GM19239 (cell line): ENCODE results near the gene LRCH1.
"Not testable (repeated sequence)": the region's sequence is repeated elsewhere in the genome, so short reads cannot be mapped to it uniquely, and the experiment has no call there.

Experiments used
- DNase-seq: peaks from one replicate; pipeline ENCODE4 v3.0.0; 2011; ENCODE audit warnings: low spot score; ENCODE audit not compliant: insufficient read length
- FAIRE-seq: peaks from 2 replicates; lab custom pipeline; 2011; peaks lifted over from hg19 to GRCh38; lab: Jason Lieb, UNC

Gene LRCH1, protein sequence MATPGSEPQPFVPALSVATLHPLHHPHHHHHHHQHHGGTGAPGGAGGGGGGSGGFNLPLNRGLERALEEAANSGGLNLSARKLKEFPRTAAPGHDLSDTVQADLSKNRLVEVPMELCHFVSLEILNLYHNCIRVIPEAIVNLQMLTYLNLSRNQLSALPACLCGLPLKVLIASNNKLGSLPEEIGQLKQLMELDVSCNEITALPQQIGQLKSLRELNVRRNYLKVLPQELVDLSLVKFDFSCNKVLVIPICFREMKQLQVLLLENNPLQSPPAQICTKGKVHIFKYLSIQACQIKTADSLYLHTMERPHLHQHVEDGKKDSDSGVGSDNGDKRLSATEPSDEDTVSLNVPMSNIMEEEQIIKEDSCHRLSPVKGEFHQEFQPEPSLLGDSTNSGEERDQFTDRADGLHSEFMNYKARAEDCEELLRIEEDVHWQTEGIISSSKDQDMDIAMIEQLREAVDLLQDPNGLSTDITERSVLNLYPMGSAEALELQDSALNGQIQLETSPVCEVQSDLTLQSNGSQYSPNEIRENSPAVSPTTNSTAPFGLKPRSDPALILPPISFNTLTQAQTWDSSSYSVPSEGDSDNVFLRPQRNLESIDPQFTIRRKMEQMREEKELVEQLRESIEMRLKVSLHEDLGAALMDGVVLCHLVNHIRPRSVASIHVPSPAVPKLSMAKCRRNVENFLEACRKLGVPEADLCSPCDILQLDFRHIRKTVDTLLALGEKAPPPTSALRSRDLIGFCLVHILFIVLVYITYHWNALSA

DNA sequence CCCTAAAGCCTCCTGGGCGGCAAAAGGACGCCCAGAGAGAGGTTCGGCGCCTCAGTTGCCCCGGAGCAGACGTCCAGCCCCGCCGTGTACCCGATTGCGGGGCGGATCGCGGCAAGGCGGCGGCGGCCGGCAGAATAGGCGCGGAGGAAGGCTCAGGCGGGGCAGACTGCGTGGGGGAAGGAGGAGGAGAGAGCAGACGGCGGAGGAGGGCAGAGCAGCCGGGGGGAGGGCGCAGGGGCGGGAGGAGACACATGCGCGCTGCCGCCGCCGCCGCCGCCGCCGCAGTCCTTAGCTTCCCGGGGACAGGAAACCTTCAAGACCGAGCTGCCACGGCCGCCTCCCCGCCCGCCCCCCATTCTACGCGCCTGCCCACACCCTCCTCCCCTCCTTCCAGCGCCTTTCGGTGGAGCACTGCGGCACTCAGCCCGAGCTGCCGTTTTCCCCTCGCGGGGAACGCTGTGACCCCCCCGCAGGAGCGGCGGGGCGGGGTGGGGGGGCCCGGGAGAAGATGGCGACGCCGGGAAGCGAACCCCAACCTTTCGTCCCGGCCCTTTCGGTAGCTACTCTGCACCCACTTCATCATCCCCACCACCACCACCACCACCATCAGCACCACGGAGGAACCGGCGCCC lies at the start of gene LRCH1:
TSS of gene LRCH1 (plus strand) at position 282 of the 632 bp plus-strand sequence. CDS start at position 509, 227 bp downstream.
- peak; percentile 84 for FAIRE-seq
- peak; percentile 79 for DNase-seq

DNA sequence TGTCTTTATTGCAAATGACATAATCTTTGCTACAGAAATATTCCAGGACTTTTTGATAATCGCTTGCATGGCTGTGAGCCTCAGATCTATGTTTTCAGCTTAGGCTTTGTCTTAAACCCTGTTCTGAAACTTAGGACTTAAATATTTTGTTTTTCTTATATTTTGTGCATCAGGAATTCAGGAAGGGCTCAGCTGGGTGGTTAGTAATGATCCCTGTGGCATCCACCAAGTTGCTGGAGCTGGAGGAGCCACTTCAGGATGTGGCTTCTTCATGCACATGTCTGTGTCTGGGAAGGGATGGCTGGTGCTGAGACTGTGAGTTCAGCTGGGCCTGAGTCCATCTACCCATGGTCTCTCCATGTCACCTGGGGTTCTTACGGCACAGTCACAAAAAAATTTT lies 48.9 kb upstream of the LRCH1 start:
- FAIRE-seq (no peak), DNase-seq (no peak)

DNA sequence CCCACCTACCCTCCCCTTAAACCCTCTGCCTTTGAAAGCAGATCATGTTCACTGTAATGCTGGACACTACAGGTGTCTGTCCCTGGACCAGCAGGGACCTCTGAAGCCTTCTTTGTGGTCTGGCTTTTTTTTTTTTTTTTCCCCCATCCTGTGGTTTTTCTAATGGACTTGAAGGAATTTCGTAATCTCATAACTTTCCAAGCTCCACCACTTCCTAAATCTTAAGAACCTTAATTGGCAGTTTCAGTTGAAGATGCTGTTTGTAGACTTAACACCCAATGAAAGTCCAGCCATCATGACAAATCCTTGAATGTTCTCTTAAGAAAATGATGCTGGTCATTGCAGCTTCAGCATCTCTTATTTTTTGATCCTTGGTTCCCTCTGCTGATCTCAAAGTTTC lies 45.0 kb upstream of the LRCH1 start:
- DNase-seq: no peak
- FAIRE-seq: no peak

DNA sequence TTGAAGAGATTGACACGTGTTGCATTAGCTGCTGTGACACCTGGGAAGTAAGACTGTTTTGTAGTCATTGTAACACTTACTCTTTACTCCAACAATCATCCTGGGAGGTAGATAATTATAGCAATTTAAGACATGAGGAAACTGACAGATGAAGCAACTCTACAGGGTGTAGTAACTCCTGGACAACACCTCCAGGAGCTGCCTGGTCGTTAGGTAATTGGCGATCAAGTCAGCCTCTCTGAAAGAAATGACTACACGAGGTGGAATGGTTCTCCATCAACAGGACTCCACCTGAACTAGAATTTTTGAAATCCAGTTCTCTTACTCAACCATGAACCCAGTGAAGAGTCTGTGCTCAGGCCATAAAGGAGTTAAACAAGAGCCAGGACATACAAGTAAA lies 43.0 kb upstream of the LRCH1 start:
- no peak for DNase-seq

DNA sequence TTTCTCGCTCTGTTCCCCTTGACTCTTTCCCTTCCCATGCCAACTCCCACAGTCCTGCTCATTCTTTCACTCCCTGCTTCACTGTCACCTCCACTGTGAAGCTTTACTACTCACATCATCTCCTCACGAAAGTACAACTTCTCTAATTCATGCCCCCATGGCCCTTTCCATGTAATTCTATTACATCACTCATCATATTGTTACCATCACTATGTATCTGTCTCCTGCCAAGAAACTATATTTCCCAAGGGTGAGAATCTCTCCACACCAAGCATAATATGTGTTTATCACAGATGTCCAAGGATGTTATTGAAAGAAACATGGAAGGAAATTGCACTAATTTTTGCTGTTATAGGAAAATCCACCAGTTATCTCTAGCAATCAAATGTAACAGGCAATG lies 37.2 kb upstream of the LRCH1 start:
- DNase-seq (no peak), FAIRE-seq (no peak)

More for the DNA sequence above, 43.0 kb upstream of the LRCH1 start:
- FAIRE-seq: no peak

DNA sequence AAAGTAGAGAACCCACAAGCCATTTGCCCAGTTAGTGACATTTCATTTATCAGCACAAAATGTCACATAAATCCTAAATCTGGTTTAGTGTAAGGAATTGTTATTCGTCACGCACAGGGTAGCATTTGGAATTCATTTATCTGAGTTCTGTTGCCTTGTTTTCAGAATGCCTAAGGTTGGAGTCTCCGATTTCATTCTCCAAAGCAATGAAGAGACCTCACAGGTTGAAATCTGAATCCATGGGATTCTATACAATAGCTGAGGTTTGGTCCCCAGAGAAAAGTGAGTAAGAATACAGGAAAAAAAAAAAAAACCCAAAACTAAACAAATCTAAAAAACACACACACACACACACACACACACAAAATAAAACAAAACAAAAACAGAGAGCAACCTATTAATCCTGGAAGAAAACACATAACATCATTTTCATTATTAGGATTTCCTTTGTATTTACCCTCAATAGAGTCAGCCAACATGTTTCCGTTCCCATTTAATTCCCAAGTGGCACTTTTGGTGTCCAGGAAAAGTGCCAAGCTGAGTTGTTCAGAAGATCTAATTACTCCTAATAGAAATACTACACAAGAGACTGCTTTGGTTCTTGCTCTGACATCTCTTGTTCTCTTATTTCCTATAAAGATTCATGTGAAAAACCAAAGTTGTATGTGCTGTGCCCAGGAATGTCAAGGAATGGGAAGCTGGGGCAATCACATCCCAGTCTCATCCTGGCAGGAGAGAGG lies 36.2 kb upstream of the LRCH1 start:
- FAIRE-seq (no peak), DNase-seq (no peak)

DNA sequence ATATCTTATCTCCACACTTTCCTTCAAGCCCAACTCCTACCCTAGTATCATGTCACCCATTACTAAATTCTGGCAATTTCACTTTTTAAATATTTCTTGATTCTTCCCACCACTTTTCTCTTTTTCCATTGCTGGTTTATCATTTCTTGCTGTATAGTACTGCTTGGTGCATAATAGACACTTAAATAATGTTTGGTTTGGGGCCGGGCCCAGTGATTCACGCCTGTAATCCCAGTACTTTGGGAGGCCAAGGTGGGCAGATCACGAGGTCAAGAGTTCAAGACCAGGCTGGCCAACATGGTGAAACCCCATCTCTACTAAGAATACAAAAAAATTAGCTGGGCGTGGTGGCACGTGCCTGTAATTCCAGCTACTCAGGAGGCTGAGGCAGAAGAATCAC lies 35.2 kb upstream of the LRCH1 start:
- FAIRE-seq, DNase-seq: not testable (repeated sequence)

DNA sequence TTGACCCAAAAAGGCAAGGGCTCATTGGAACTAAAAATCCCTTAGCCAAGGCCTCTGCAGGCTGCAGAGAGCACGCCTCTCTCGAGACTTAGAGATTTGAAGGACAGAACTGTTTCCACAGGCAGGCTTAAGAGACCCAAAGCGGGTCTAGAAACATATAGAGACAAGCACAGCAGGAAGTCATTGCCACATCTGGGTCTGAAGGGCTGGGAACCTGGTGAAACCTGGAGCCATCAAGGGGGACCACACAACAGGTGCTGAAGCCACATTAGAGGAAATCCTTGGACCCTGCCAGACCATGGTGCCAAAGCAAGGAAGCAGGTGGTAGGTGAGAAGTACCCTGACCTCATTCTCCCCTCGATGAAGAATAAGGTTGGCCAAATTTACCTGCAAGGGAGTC lies 33.8 kb upstream of the LRCH1 start:
- DNase-seq: no peak
- no peak for FAIRE-seq

DNA sequence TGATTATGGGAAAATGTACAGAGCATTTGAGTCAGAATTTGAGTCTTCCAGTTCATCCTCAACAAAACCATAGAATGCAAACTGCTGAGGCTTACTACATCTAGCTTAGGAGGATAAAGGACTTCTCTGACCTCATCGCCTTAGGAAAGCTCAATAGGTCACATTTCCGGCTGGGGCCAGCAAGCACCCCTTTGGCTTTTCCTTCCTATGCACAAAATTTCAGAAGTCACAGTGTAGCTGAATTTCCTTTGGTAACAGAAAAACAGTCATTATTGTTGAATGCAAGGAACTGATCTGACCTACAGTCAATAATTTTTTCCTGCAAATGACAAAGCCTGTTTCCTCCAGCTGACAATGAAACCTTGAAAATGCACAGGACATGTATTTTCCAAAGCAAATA lies 32.8 kb upstream of the LRCH1 start:
- DNase-seq (no peak), FAIRE-seq (no peak)

DNA sequence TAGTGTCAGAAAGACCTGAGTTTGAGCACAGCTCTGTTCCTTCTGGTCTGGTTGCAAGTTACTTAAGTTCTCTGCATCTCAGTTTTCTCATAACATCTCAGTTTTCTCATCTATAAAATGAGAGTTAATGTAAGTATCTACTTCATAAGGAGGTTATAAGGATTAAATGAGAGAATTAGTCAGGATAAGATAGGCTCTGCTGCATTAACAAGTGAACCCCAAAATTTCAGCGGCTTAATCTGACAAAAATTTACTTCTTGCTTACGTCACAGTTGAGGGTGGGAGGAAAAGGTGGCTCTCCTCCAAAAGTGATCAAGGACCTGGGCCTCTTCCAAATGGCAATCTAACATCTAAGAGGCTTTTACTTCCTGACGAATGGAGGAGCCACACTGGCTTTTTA lies 31.5 kb upstream of the LRCH1 start:
- no peak for FAIRE-seq

DNA sequence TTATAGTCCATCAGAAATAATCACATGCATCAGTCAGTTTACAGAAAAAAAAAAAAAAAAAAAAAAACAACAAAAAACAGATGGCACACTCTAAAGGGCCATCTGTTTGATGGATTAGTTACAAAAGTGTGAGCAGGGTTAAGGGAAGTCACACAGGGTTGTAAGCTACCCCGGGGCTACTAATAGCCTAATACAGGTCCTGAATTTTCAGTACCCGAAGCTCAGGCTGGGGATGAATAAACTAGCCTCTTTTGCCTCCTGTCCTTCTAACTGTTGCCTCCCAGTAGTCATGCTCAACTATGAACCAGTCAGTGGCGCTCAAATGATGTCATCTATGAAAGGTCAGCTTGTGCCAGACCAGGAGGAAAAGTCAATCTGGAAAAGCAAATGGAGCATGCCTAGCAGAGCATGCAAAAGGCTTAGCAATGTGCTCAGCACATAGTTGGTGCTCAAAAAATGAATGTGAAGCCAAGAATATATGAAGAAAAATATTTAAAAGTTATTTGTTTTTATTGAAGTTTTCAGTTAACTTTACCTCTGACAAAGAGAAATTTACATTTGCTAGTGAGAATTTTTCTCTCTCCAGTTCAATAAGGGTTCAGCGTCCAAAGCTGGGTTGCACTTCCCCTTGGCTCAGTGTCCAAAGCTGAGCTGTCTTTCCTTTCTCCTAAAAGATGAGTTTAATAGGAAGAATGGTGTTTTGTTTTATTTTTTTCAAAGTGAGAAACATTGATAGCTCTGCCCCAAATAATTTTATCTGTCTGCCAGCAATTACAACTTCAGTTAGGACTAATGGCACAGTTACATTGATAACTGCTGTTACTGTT lies 30.8 kb upstream of the LRCH1 start:
- DNase-seq: no peak
- no peak for FAIRE-seq

More for the DNA sequence above, 31.5 kb upstream of the LRCH1 start:
- no peak for DNase-seq

DNA sequence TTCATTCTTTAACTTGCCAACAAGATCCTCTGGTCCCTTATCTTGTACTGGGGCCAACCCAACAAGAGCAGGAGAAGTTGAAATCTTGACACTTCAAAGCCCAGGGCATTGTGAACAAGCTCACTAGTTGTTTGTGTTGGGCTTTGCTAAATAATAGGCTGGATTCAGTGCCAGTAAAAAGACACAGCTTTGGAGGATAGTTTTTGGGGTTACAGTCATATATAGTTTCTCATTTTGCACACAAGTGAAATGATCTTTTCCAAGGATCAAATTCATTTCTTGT lies 30.3 kb upstream of the LRCH1 start:
- DNase-seq (no peak), FAIRE-seq (no peak)

DNA sequence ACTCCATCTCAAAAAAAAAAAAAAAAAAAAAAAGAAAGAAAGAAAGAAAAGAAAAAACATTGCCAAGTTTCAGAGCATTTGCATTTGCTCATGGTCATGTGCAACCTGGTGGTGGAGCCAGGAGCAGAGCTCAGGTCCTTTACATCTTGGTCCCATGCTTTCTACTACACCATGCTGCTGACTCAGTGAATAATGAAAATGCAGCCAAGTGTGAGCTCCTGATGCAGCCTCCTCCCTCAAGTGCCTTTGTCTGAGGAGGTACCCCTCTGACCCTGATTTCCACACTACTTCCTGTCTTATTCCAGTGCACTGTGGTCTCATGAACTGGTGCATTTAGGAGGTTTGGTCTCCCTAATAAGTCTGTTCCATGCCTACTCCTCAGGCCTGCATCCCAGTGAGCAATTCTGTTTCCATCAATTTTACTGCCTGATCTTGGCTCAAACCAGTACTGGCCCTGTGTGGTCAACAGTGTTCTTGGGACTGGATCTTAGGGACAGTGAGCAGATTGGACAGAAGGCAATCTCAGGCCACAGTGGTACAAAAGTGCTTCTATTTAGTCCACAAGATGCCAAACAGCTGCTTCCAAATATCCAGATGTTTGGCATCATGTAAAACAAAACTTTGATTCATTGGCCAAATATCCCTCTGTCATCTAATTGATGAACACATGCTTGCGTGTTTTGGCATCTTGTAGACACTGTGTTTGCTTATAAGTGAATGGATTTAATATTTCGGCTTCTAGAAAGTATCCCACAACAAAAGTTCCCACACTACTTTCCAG lies 28.8 kb upstream of the LRCH1 start:
- no peak for FAIRE-seq
- DNase-seq: no peak

DNA sequence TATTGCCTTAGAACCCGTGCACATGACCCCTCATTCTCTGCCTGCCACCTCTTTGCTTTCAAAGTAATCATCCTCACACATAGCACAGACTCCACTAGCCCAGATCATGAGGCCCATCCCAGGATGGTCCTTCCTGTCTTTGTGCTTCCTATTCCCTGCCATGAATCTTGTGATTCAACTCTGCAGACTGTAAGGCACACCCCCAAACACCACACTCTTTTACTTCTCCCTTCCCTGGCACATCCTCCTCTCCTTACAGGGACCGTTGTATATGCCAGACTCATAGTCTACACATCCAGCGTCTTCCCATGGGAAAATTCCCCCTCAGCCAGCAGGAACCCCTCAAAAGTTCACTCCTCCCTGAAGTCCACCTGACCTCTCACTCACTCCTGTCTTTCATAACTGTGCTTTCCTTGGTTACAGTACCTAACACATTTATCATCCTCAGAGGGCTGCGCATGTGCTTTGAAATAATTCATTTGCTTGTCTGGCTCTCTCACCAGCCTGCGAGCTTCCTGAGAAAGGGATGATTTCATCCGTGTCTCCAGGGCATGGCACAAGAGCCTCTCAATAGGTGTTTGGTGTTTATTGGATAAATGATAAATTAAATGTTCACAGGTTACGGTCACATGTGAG lies 26.8 kb upstream of the LRCH1 start:
- no peak for FAIRE-seq
- no peak for DNase-seq

DNA sequence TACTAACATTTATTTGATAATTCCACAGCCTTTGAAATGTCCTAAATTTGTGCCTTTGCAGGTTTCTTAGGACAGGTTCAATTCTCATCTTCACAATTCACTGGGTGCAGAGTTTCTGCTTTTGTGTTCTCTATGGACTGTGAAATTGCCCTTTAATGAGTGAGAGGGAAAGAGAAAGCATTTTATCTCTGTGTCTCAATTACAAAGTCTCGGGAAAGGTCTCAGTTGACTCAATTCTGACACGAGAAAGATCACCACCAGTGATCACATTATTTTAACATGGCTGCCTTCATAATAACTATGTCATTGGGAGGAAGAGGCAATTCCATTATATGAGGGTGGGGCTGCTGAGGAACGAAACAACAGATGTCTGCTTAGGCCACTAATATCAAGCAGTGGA lies 26.2 kb upstream of the LRCH1 start:
- no peak for DNase-seq
- no peak for FAIRE-seq

DNA sequence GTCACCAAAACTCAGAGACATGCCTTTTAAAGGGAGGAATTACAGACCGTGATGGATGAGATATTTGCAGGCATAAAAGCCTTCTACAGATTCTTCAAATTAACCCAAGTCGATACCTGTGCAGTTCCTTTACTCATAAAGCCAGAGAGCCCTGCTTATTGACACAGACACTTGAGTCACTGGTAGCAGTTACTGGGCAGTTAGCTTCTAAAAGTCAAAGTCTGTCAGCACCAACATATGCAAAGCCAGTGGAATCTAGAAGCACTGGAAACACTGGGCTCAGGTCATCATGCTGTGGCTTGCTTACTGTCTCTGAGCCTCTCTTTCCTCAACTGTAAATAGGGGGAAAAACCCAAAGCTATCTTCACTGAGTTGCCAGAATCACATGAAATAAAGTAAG lies 25.7 kb upstream of the LRCH1 start:
- FAIRE-seq (no peak), DNase-seq (no peak)

DNA sequence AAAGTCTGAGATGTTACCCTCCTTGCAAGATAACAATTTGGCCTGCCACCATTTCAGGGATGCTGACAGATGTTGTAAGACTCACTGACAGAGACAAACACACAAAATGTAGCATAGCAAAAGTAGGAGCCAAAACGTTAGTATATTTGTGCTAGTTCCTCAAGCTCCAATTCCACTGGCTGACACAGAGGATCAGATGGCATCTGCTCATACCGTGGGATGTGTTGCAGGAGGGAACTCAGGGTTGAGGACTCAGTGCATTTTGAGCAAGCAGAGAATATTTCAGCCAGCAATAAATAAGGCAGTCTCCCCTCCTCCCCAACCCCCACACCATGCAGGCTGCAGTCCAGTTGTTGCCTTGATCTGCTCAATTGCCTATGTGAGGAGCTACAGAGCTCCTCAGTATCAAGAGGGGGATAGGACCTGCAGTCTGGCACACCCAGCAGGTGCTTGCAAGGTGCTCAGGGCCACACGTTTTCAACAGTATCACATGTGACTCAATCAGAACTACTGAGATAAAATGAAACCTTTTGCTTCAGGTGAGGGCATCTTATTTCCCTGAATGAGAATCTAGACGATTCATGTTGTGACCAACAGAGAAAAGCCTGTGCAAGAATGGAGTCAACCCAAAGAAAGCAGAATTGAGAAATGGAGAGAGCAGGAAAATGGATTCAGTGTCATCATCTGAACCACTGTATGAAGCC lies 23.6 kb upstream of the LRCH1 start:
- DNase-seq (no peak), FAIRE-seq (peak; percentile 63)
